22Rv1 (cell line): ENCODE results near the gene DNAH10.

Experiments
- H3K27ac ChIP-seq: fragments of 450-650 bp; 2 replicates; pipeline ENCODE4 v1.5.1; 2017
- ZFX ChIP-seq: fragments of 450-650 bp; IDR thresholded peaks from 2 replicates; pipeline ENCODE4 v1.6.1; 2017; ENCODE audit warnings: antibody characterized with exemption, borderline replicate concordance
- TF ChIP-seq, protein P1 (sequence below): fragments of 450-650 bp; IDR thresholded peaks from 2 replicates; pipeline ENCODE4 v1.5.1; 2017; ENCODE audit warnings: mild to moderate bottlenecking

The DNAH10 gene

DNA sequence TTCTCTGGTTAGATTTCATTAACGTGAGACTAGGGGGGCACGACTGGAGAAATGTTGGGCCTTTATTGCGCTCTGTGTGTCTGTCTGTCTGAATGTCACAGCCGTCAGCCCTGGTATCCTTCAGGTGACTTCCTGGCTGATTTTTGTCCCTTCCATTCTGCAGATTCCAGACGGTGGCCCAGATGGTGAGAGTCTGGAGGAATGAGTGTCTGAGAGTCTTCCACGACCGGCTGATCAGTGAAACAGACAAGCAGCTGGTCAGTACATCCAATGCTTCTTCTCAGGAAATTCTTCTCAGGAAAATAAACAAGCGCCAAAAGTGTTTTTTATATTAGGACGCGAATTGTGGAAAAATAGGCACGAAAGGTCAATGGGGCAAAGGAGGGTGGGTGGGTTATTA is 117.0 kb downstream of the DNAH10 start:
- TF ChIP-seq ZFX, result no peak
- TF ChIP-seq, protein P1, sequence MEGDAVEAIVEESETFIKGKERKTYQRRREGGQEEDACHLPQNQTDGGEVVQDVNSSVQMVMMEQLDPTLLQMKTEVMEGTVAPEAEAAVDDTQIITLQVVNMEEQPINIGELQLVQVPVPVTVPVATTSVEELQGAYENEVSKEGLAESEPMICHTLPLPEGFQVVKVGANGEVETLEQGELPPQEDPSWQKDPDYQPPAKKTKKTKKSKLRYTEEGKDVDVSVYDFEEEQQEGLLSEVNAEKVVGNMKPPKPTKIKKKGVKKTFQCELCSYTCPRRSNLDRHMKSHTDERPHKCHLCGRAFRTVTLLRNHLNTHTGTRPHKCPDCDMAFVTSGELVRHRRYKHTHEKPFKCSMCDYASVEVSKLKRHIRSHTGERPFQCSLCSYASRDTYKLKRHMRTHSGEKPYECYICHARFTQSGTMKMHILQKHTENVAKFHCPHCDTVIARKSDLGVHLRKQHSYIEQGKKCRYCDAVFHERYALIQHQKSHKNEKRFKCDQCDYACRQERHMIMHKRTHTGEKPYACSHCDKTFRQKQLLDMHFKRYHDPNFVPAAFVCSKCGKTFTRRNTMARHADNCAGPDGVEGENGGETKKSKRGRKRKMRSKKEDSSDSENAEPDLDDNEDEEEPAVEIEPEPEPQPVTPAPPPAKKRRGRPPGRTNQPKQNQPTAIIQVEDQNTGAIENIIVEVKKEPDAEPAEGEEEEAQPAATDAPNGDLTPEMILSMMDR, result no peak
- H3K27ac ChIP-seq, result no peak overlapping the region

DNA sequence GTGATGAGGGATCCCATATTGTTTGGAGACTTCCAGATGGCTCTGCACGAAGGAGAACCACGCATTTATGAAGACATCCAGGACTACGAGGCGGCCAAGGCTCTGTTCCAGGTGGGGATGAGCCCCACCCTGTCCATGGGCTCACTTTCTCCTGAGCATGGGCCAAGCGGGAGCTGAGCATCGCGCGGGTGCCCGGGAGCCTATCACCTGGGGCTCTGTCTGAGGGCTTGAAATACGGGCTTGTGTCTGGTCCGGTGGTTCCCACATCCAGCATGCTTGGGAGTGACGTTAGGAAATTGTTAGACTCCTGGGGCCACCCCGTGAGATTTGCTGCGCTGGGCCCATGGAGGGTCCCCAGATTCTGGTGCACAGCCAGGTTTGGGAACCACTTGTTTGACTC is 117.6 kb downstream of the DNAH10 start:
- TF ChIP-seq, protein P1, result no peak
- TF ChIP-seq ZFX, result no peak
- H3K27ac ChIP-seq, result no peak overlapping the region

DNA sequence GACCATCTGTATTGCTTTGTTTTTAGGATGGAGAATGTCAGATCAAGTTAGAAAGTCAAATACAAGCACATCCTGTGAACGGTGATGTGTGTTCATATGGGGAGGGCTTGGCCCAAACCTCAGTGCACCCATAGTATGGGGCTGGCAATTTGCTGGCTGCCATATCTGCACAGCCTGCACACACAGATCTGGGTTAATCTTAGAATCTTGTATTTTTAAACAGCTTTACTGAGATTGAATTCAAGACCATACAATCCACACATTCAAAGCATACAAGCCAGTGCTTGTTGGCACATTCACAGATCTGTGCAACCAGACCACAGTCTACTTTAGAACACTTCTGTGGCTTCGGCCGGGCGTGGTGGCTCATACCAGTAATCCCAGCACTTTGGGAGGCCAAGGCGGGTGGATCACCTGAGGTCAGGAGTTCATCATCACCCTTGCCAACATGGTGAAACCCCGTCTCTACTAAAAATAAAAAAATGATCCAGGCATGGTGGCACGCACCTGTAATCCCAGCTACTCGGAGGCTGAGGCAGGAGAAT is 120.1 kb downstream of the DNAH10 start:
- no peak for TF ChIP-seq ZFX
- TF ChIP-seq, protein P1, result no peak
- no peak overlapping the region for H3K27ac ChIP-seq

DNA sequence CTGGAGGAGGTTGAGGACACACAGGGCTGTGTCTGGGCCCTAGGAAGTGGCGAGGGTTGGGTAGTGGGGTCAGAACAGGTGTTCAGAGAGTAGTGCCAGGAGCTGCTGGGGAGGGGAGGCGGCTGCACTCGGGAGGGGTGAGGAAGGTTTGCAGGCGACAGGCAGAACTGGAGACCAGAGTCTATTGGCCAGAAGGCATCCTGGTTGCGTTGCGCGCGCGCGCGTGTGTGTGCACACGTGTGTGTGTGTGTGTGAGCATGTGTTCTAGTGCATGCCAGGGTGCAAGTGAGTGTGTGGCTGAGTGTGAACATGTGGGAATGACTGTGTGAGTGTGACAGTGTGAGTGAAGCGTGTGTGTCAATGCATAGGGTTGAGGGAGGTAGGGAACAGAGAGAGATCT is 124.2 kb downstream of the DNAH10 start:
- H3K27ac ChIP-seq, result no peak overlapping the region
- TF ChIP-seq ZFX, result no peak
- TF ChIP-seq, protein P1, result no peak

DNA sequence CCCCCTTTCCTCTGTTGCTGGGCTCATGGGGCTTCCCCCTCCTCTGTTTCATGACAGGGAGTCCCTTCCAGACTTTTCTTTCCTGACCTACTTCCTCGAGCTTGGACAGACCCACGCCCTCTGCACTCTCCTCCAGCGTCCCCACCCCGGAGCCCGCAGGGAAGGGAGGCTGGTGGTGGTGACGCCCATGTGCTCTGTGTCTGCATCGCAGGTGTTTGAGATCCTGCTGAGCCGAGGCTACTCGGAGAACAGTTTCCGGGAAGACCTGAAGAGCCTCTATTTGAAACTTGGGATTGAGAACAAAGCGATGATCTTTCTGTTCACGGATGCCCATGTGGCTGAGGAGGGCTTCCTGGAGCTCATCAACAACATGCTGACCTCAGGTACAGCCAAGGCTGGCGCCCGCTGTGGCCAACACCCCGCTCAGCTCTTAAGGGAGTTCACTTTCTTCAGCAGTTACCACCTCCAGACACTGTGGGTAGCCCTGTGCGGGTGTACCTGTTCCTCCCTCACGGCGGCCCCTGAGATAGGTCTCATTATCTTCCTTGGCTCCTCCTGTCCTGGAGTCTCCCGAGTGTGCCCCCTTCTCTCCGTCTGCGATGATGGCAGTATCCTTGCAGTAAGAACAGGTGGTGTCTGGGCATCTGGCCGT is 125.0 kb downstream of the DNAH10 start:
- TF ChIP-seq, protein P1, result no peak; the same call in 1 of the 2 replicates
- no peak for TF ChIP-seq ZFX

DNA sequence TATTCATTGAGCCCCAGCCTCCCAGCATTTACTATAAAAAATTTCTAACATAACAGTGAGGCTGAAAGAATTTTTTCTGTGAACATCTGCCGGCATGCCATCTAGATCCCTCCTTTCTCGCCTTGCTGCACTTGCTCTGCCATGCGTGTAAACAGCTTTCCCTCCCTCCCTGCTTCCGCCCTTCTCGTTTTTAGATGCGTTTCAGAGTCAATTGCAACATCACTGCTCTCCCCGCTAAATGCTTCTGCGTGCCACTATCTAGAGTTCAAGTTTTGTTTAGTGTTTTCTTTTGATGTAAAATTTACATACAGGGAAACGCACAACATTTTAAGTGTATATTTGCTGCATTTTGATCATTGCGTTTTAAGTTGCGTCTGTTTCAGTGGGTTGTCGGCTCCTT is 126.9 kb downstream of the DNAH10 start:
- no peak for TF ChIP-seq ZFX
- TF ChIP-seq, protein P1, result no peak
- no peak overlapping the region for H3K27ac ChIP-seq

More for the DNA sequence above, 125.0 kb downstream of the DNAH10 start:
- H3K27ac ChIP-seq, result no peak overlapping the region

DNA sequence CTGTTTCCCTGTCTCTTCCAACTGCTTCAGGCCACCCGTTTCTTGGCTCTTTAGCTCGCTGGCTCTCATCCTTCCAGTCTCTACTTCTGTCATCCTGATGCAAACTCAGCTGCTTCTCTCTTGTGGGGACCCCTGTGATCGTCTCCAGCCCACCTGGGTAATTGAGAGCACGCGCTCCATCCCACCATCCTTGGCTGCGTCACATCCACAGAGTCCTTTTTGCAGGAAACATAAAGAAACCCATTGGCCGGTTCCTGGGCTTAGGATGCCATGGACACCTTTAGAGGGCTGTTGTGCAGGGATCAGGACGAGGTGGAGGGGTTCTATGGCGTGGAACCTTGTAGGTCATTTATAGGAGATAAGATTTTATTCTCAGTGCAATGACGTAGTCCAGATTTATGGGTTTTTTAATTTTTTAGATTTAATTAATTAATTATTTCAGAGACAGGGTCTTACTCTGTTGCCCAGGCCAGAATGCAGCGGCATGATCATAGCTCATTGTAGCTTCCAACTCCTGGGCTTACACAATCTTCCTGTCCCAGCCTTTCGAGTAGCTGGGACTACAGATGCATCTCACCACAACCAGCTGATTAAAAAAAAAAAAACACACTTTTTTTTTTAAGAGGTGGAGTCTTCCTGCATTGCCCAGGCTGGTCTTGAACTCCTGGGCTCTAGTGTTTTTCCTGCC is 127.9 kb downstream of the DNAH10 start:
- TF ChIP-seq ZFX, result no peak
- TF ChIP-seq, protein P1, result no peak
- H3K27ac ChIP-seq, result no peak overlapping the region
